ENCODE data around the gene EEF2K.

EEF2K gene

DNA sequence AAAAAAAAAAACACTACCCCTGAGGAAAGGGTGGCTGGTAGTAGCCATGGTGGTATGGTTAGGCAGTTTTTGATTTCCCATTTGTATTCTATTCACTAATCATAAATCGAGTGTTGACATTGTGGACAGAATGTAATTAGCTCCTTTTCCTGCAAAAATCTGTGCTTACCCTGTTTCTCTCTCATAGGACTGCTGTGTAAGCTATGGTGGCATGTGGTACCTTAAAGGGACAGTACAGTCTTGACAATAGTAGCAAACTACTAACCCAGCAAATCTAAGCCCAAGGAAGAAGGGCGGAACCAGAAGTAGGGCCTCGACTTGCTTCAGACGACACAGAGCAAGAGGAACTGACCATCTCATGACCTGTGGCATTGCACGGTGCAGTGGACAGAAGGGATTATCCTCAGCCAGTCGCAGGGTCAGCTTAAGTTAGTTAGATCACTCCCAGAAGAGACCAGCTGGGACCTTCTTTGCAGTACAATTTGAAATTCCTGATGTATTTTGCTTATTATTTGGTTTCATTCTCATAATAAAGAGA is 127.4 kb downstream of the EEF2K start:
- no peak for DNase-seq (ENCODE audit: low read depth in 2 of 2)

- DNase-seq (ENCODE audit: low read depth in 2 of 2): no peak
These were observed 129.7 kb downstream of the EEF2K start for GRCh38 chr16:22335668-22336246.

DNA sequence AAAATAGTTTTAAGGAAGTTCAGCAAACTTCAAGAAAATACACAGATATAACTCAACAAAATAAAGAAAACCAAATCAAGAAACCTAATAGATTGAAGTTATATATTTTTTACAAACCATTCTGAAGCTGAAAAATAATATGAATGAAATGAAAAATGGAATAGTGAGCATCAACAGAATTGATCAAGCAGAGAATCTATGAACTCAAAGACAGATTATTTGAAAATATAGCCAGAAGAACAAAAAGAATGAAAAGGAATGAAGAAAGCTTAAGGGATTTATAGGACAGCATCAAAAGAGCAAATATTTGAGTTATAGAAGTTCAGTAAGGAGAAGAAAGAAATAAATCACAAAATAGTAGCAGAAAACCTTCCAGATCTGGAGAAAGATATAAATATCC is 130.5 kb downstream of the EEF2K start:
- DNase-seq (ENCODE audit: low read depth in 2 of 2): no peak

DNA sequence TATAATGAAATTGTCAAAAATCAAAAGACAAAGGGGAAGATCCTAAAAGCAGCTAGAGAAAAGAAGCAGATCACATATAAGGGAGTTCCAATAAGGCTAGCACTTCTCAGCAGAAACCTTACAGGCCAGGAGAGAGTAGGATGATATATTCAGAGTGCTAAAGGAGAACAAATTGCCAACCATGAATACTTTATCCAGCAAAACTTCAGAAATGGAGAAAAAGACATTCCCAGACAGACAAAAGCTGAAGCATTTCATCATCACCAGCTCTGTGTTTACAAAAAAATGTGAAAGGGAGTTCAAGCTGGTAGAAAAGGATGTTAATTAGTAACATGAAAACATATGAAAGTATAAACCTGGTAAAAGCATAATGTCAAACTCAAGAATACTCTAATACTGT is 131.0 kb downstream of the EEF2K start:
- no peak for DNase-seq (ENCODE audit: low read depth in 2 of 2)

- no peak for DNase-seq (ENCODE audit: low read depth in 2 of 2)
These were observed 132.0 kb downstream of the EEF2K start for GRCh38 chr16:22337849-22338635.

All from stimulated activated CD8-positive, alpha-beta memory T cell treated with anti-CD3 and anti-CD28 coated beads, Interleukin-15, amount 100 ng/mL, for 4 hours (primary cell).